WERI-Rb-1 (cell line): ENCODE data around the gene AP3S2.

ENCODE experiments used
- DNase-seq: peaks from one replicate; pipeline ENCODE4 v3.0.0-alpha.2; 2020
- H3K27ac ChIP-seq: fragments of 250-450 bp; sonication (Bioruptor Pico); 2 replicates; pipeline ENCODE4 v1.5.1; 2020; ENCODE audit warnings: mild to moderate bottlenecking, moderate library complexity
- H3K27me3 ChIP-seq: fragments of 250-450 bp; sonication (Bioruptor Pico); 2 replicates; pipeline ENCODE4 v1.5.1; 2021; ENCODE audit warnings: mild to moderate bottlenecking, low read depth, moderate library complexity; ENCODE audit not compliant: insufficient read depth, severe bottlenecking
- H3K36me3 ChIP-seq: fragments of 250-450 bp; sonication (Bioruptor Pico); 2 replicates; pipeline ENCODE4 v1.5.1; 2020; ENCODE audit warnings: mild to moderate bottlenecking, moderate library complexity
- H3K4me3 ChIP-seq: 2 replicates; pipeline ENCODE4 v1.5.1; 2011; ENCODE audit warnings: low read depth, mild to moderate bottlenecking, control low read depth, low read length
- H3K9me3 ChIP-seq: fragments of 250-450 bp; sonication (Bioruptor Pico); 2 replicates; pipeline ENCODE4 v1.5.1; 2021; ENCODE audit warnings: mild to moderate bottlenecking, moderate library complexity; ENCODE audit not compliant: severe bottlenecking
- TF ChIP-seq, protein P1 (sequence below): IDR thresholded peaks from 2 replicates; pipeline ENCODE4 v1.5.1; 2011; ENCODE audit warnings: low read depth, mild to moderate bottlenecking, control low read depth, inconsistent platforms, low read length

AP3S2 gene

DNA sequence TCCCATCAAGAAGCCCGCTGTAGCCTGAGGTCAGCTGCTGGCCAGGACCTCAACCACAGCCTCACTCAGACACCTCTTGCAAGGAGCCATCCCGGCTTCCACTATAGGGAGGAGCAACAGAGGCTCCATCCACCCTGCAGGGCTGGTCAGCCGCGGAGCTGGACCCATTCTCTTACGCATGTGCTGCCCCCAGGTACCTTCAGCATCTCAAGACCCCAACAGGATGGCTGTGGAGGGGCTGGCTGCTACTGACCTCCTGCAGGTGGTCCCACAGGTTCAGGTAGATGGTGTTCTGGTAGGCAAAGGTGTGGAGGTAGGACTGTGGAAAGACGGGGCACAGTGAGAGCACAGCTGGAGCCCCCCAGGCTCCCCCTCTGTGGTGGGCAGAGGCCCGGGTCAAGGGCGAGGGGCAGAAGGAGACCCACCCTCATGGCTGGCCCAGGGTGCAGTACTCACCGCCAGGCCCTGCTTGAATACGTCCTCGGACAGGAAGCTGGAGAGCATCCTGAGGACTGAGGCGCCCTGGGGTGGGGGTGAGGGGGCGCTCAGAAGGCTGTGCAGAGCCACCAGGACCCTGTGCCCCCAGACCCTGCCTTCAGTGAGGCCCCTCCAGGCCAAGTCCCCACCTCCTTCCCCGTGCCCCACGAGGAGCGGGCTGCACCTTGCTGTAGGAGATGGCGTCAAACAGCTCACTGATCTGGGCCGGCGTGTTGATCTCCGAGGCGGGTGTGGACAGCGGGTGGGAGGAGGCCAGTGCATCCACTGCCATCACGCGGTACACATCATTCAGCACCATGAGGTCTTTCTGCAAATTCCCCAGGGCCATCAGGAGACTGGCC lies 90.6 kb downstream of the AP3S2 start:
- no peak for DNase-seq
- no peak overlapping the region for H3K27ac ChIP-seq
- H3K9me3 ChIP-seq: no peaks in the 10 kb centered on the region
- H3K4me3 ChIP-seq: no peak overlapping the region
- no peaks in the 10 kb centered on the region for H3K27me3 ChIP-seq
- no peaks in the 10 kb centered on the region for H3K36me3 ChIP-seq
- TF ChIP-seq, protein P1, sequence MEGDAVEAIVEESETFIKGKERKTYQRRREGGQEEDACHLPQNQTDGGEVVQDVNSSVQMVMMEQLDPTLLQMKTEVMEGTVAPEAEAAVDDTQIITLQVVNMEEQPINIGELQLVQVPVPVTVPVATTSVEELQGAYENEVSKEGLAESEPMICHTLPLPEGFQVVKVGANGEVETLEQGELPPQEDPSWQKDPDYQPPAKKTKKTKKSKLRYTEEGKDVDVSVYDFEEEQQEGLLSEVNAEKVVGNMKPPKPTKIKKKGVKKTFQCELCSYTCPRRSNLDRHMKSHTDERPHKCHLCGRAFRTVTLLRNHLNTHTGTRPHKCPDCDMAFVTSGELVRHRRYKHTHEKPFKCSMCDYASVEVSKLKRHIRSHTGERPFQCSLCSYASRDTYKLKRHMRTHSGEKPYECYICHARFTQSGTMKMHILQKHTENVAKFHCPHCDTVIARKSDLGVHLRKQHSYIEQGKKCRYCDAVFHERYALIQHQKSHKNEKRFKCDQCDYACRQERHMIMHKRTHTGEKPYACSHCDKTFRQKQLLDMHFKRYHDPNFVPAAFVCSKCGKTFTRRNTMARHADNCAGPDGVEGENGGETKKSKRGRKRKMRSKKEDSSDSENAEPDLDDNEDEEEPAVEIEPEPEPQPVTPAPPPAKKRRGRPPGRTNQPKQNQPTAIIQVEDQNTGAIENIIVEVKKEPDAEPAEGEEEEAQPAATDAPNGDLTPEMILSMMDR: no peak

DNA sequence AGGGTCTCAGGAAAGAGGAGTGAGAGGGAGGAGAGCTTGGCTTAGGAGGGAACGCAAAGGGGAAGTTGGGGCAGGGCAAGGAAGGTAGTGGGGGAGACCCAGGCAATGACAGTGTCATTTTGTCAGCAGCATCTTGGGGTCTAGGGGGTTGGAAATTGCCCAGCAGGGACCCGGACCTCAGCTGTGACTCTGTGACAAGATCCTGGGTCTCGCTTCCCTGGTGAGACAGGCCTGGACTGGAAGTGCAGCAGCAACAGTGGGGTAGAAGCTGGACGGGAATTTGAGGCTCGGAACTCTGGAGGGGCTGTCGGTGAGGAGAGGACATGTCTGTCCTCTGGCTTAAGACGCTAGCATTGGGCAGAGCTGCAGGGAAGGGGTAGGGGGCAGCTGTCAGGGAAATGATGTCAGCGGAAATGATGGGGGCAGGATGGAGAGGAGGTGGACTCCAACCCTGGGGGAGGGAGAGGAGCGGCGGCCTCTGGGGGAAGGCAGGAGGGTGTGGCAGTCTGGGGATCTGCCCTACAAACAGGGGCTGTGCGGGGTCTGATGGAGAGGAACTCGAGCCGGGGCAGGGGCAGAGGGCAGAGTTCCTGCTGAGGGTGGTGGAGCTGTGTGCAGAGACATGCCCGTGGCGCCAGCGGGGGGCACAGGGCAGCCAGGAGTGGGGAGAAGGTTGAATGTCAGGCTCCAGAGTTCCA lies 91.4 kb downstream of the AP3S2 start:
- Histone ChIP-seq H3K4me3 (no peak overlapping the region), H3K27me3 (no peaks in the 10 kb centered on the region), H3K27ac (no peak overlapping the region), H3K9me3 (no peaks in the 10 kb centered on the region), H3K36me3 (no peaks in the 10 kb centered on the region)
- TF ChIP-seq, protein P1: no peak
- DNase-seq: no peak

DNA sequence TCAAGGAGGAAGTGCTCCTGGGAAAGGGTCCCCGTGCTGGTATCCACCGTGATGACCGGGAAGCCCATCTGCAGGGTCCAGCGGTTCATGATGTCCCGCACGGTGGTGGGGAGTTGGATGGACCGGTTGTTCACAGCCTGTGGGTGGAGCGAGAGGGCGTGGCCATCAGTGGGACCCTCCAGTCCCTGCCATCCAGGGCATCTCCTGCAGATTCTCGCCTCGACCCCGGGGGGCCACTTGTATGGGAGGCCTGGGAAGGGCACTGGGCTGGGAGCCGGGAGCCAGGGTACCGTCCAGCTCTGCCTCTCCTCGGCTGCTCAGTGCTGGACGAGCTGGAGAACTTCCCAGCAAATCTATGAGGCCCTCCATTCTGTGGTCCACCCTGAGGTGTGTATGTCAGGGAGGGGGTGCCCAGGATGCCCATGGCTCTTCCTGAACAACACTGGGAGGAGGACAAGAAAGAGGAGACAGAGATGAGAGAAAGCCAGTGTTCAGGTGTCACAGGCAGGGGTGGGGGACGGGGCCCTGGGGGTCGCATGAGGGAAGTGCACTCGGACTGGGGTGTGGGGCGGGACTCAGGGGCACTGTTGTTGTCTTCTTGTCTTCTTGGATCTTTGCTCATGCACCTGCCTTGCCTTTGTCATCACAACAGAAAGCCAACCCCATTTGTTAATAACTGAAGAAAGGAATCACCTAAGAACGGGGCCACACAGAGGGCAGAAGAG lies 92.2 kb downstream of the AP3S2 start:
- H3K9me3 ChIP-seq: no peaks in the 10 kb centered on the region

GRCh38 chr15:89799918-89800498 lies 93.8 kb downstream of the AP3S2 start:
- Histone ChIP-seq H3K36me3 (no peaks in the 10 kb centered on the region), H3K9me3 (no peaks in the 10 kb centered on the region), H3K4me3 (no peak overlapping the region), H3K27ac (no peak overlapping the region), H3K27me3 (no peaks in the 10 kb centered on the region)
- TF ChIP-seq, protein P1: no peak
- no peak for DNase-seq

More for the DNA sequence above, 92.2 kb downstream of the AP3S2 start:
- H3K27ac ChIP-seq: no peak overlapping the region
- H3K36me3 ChIP-seq: no peaks in the 10 kb centered on the region
- TF ChIP-seq, protein P1: no peak
- H3K27me3 ChIP-seq: no peaks in the 10 kb centered on the region
- no peak overlapping the region for H3K4me3 ChIP-seq
- DNase-seq: no peak

- DNase-seq: no peak
These were observed 94.5 kb downstream of the AP3S2 start for GRCh38 chr15:89799011-89799911.

More at GRCh38 chr15:89799011-89799911, 94.5 kb downstream of the AP3S2 start:
- Histone ChIP-seq H3K27ac (no peak overlapping the region), H3K27me3 (no peaks in the 10 kb centered on the region), H3K9me3 (no peaks in the 10 kb centered on the region), H3K36me3 (no peaks in the 10 kb centered on the region), H3K4me3 (no peak overlapping the region)
- TF ChIP-seq, protein P1: no peak
